Pancreas (tissue), 10 donors: ENCODE measurements around the gene ZNF768. TPM values are rescaled to one million over a fixed set of nuclear protein-coding genes. Genes with fewer than 3 reads are reported as not detected.
"Not testable (repeated sequence)": the region's sequence is repeated elsewhere in the genome, so short reads cannot be mapped to it uniquely, and the experiment has no call there.

Experiments used
- ATAC-seq, 4 donors: fragments of 200-7000 bp; cut with Tn5 transposase; one replicate each; pipeline versions ENCODE4 v1.8.0 to v1.9.1; 2020; ENCODE audit warnings: mild to moderate bottlenecking in 4 of 4, moderate library complexity in 4 of 4
- DNase-seq, 6 donors: peaks; one replicate each; pipeline ENCODE4 v3.0.0-alpha.2; 2020
- FAIRE-seq: peaks from 2 replicates; lab custom pipeline; 2012; peaks lifted over from hg19 to GRCh38; lab: Jason Lieb, UNC
- H3K27ac ChIP-seq, 4 donors: fragments of 200-600 bp; sonication (generic); 1 replicate in 3 of 4; 2 replicates in 1 of 4; pipeline versions ENCODE4 v1.5.0 to v1.8.0; 2020
- H3K27me3 ChIP-seq, 4 donors: fragments of 200-600 bp; one replicate each; pipeline ENCODE4 v1.8.0; 2021
- H3K36me3 ChIP-seq, 3 donors: fragments of 200-600 bp; sonication (generic) in 1 of 3; one replicate each; pipeline versions ENCODE4 v1.5.0 to v1.8.0; 2020 to 2021
- H3K4me1 ChIP-seq, 3 donors: fragments of 200-600 bp; one replicate each; pipeline ENCODE4 v1.8.0; 2021
- H3K4me3 ChIP-seq, 4 donors: fragments of 200-600 bp; sonication (generic) in 2 of 4; one replicate each; pipeline versions ENCODE4 v1.5.0 to v1.8.0; 2020 to 2021
- H3K9me3 ChIP-seq, 4 donors: fragments of 200-600 bp; one replicate each; pipeline ENCODE4 v1.8.0; 2021
- CTCF ChIP-seq, 4 donors: fragments of 200-600 bp; sonication (generic) in 3 of 4; IDR thresholded peaks; one replicate each; pipeline versions ENCODE4 v1.5.0 to v1.8.0; 2021; ENCODE audit warnings: antibody characterized with exemption in 4 of 4
- WGBS, 2 donors: extraction: QIAGEN DNeasy Blood & Tissue Kit; methylation state at CpG; one replicate each; pipeline ENCODE4 v1.1.7; 2013; 5-methylcytosine and 5-hydroxymethylcytosine counted together
- intact Hi-C, 3 donors: fragments of 100-400 bp; cut with DNase I; formaldehyde crosslinking; loops; one replicate each; pipeline versions ENCODE4 v1.11.1 to v1.14.2; 2022
- polyA plus RNA-seq, 2 donors: library from polyadenylated mRNA; stranded (reverse); fragments of 200-250 nt; gene quantifications; one replicate each; pipeline ENCODE4 v1.2.3, GENCODE V29; 2013
- total RNA-seq, 6 donors: library from RNA; stranded (reverse); fragmentation: NEBNext Ultra II Directional in 4 of 6; extraction: Animal tissue kit (Norgen Biotek cat#: 25700) in 4 of 6; gene quantifications; one replicate each; pipeline versions ENCODE4 v1.2.1 to v1.2.4, GENCODE V29; 2021 to 2023
- donor health status: healthy with polysubstance abuse.
- donor health status: DM: no; HTN: no; CAD: no; lungs with moderate emphysema.
- donor health status: DM: no; HTN: no; CAD: no.
- donor health status: control.
- donor health status: control.
- donor health status: Bipolar disorder and iron deficiency.
- donor health status: DM: yes; HTN: yes; CAD: no.
- donor health status: DM: no; HTN: no; CAD: no.
- donor health status: DM: no; HTN: no; CAD: no.
- donor health status: DM: yes; HTN: yes; CAD: no.

Gene ZNF768
- total and polyA plus RNA-seq, 8 donors = 11.7 to 31.4 (median 15.4) TPM

DNA sequence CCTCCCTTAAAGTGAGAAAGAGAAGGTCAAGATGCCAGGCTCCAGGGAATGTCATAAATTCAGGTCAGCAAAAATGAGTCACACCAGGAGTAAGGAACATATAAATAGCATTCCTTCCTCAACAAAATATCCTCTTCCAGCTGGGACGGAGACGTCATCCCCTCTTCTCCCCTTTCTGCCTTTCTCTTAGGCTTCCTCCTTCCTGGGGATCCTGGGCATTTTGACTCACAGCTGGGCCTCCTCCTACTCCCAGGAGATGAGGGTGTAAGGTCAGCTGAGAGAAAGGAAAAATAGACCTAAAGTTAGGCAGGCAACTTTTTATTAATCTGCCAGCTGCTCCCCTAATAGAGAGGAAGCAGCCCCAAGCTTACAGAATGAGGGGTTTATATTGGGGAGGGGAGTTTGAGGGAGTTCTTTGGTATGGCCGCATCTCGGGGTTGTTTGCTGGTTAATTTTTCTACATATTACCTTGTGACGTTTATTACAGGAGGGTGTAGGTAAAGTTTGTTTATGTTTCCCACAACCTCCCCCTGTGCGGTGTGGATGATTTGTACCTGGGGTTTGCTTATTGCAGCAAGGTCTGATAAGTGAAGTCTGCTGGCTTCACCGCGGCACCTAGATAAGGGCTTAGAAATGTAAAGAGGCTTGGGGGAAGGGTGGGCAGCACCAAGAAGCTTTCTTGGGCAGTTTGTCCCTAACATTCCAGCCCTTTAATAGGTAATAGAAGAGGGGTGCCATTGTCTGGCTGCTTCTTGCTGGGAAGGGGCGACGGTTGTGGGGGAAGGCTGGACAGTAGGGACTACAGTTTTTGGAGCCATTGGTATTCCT is 15.3 kb upstream of the ZNF768 start:
- WGBS, 2 donors = 33 to 36% methylated on average over 10 of the region's 10 CpGs
- TF ChIP-seq CTCF (IDR thresholded peaks at IDR 0.05) = no peak
- FAIRE-seq (no peak), ATAC-seq (peak; percentile 42 to 61 (median 54)), DNase-seq (no peak)
- intact Hi-C loops = no loop called here
- Histone ChIP-seq H3K4me3 (no peak overlapping the region), H3K4me1 (peaks cover 8 to 15% (median 9%) of the 10 kb centered on the region in 3 donors), H3K27me3 (no peaks in the 10 kb centered on the region), H3K36me3 (no peaks in the 10 kb centered on the region), H3K9me3 (no peaks in the 10 kb centered on the region), H3K27ac (peak overlapping the region in 1 of 4 donors; percentile 41)

- H3K27me3 ChIP-seq, H3K9me3 ChIP-seq, H3K36me3 ChIP-seq, FAIRE-seq, DNase-seq, H3K4me3 ChIP-seq, intact Hi-C loops: not testable (repeated sequence)
- 43 to 48% methylated on average over 9 of the region's 9 CpGs for WGBS, 2 donors
- Histone ChIP-seq H3K27ac (peak overlapping the region in 1 of 4 donors; percentile 17), H3K4me1 (peaks cover 8 to 17% (median 13%) of the 10 kb centered on the region in 3 donors)
- ATAC-seq = peak in 2 of 4 donors; percentile 10 to 12
Observed at GRCh38 chr16:30540916-30541464, 14.6 kb upstream of the ZNF768 start.

DNA sequence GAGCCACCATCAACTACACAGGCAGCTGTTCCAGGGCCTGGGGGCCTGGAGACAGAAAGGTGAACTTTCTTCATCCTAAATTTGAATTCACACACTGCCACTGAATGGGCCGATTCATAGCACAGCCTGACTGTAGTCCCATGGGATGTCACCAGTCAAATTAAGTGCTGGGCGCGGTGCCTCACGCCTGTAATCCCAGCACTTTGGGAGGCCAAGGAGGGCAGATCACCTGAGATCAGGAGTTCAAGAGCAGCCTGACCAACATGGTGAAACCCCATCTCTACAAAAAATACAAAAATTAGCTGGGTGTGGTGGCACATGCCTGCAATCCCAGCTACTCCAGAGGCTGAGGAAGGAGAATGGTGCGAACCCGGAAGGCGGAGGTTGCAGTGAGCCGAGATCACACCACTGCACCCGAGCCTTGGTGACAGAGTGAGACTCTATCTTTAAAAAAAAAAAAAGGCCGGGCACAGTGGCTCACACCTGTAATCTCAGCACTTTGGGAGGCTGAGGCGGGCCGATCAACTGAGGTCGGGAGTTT is 13.7 kb upstream of the ZNF768 start:
- H3K36me3 ChIP-seq, H3K9me3 ChIP-seq, H3K27me3 ChIP-seq, intact Hi-C loops, DNase-seq, FAIRE-seq, H3K27ac ChIP-seq, ATAC-seq, H3K4me3 ChIP-seq: not testable (repeated sequence)
- peaks cover 8 to 17% (median 16%) of the 10 kb centered on the region in 3 donors for H3K4me1 ChIP-seq
- WGBS, 2 donors = 84 to 91% methylated on average over 13 of the region's 13 CpGs

DNA sequence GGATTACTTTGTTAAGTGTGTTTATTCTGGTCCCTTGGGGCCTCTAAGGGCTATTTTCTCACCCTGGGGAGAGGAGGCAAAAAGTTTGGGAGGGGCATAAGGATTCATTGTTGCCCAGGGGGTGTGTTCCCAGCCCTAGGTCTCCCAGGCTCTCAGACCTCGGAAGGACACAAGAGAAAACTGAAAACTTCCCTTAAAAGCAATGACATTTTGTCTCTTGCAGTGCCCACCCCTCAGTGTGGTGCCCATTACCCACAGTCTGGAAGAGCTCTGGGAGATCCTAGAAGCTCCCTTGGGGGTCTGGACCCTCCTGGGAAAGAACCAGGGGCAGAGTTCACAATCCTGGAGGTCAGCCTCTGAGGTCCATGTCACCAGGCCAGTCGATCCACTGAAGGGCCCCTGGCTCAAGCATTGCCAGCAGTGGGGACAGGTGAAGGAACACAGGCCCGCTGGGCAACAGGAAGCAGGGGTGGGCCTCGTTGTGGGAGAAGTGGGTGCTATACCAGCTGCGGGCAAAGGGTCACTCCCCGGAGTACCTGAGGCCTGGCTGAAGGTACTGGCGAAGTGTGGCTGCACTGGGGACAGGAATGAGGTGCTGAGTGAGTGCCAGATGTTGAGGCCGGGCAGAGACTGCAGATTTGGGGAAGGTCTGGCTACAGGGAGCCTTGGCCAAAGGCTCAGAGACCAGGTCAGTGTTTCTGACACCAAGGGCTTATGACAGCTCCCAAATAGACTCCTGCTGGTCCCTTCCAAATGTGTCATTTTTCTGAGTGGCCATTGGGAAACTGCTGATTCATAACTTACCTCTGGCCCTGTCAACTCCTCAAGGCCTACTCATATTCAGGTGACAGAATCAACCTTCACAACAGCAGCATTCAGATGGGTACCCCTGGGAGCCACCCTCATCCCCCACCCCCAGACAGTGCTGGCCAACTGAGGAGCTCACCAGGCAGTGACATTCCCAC is 12.9 kb upstream of the ZNF768 start:
- intact Hi-C loops = no loop called here

DNA sequence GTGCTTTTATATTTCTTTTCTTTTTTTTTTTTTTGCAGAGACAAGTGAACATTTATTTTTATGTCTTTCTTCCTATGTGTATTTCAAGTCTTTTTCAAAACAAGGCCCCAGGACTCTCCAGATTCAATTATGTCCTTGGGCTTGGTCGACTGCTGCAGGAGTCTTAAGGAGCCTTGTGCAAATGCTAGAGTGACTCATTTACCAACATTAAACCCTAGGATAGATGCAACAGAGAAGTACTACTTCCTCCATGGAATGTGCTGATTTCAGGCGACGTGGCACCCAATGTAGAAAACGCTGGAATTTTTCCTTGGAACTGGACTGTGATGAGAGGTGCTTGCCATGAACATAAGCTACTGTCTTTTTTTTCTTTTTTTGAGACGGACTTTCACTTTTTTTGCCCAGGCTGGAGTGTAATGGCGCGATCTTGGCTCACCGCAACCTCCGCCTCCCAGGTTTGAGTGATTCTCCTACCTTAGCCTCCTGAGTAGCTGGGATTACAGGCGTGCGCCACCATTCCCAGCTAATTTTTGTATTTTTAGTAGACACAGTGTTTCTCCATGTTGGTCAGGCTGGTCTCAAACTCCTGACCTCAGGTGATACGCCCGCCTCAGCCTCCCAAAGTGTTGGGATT is 10.1 kb upstream of the ZNF768 start:
- H3K9me3 ChIP-seq, ATAC-seq, DNase-seq, intact Hi-C loops, H3K27me3 ChIP-seq, FAIRE-seq, H3K36me3 ChIP-seq: not testable (repeated sequence)
- H3K4me3 ChIP-seq = peak overlapping the region in 1 of 4 donors; percentile 74
- peaks cover 9 to 17% (median 12%) of the 10 kb centered on the region in 3 donors for H3K4me1 ChIP-seq
- 89% methylated on average over 13 of the region's 13 CpGs for WGBS, 2 donors
- H3K27ac ChIP-seq = peak overlapping the region in 1 of 4 donors; percentile 95

More for the DNA sequence above, 12.9 kb upstream of the ZNF768 start:
- H3K27ac ChIP-seq = no peak overlapping the region
- no peak for FAIRE-seq
- no peaks in the 10 kb centered on the region for H3K27me3 ChIP-seq
- no peaks in the 10 kb centered on the region for H3K9me3 ChIP-seq
- peaks cover 8 to 17% (median 16%) of the 10 kb centered on the region in 3 donors for H3K4me1 ChIP-seq
- no peak overlapping the region for H3K4me3 ChIP-seq
- H3K36me3 ChIP-seq = no peaks in the 10 kb centered on the region
- TF ChIP-seq CTCF (IDR thresholded peaks at IDR 0.05) = no peak
- WGBS, 2 donors = 54 to 68% methylated on average over 8 of the region's 8 CpGs
- no peak for ATAC-seq
- DNase-seq = no peak
